Activated CD4-positive, alpha-beta memory T cell treated with anti-CD3 and anti-CD28 coated beads for 36 hours (primary cell): ENCODE data around the gene EDIL3. TPM values are rescaled to one million over a fixed set of nuclear protein-coding genes. Genes with fewer than 3 reads are reported as not detected.
"Not testable (repeated sequence)": the region's sequence is repeated elsewhere in the genome, so short reads cannot be mapped to it uniquely, and the experiment has no call there.

Experiments
- CTCF ChIA-PET: fragments of 350-600 bp; sonication (Branson Sonifier 250); formaldehyde crosslinking; loops from one replicate; lab custom pipeline; 2021; ENCODE audit warnings: antibody characterized with exemption, inconsistent platforms; lab: Charles Lee
- POLR2A ChIA-PET: fragments of 350-600 bp; sonication (Branson Sonifier 250); formaldehyde crosslinking; loops from one replicate; lab custom pipeline; 2021; ENCODE audit warnings: antibody characterized with exemption; lab: Charles Lee
- DNase-seq: peaks from one replicate; pipeline ENCODE4 v3.0.0-alpha.2; 2020
- H3K27ac Mint-ChIP-seq: one replicate; pipeline ENCODE4 v1.8.0; 2021; ENCODE audit warnings: mixed read lengths
- H3K27me3 Mint-ChIP-seq: one replicate; pipeline ENCODE4 v1.8.0; 2021; ENCODE audit warnings: mixed read lengths
- H3K36me3 Mint-ChIP-seq: one replicate; pipeline ENCODE4 v1.8.0; 2021; ENCODE audit warnings: mixed read lengths
- H3K4me1 Mint-ChIP-seq: one replicate; pipeline ENCODE4 v1.8.0; 2021; ENCODE audit warnings: low read depth, mixed read lengths
- H3K4me3 Mint-ChIP-seq: one replicate; pipeline ENCODE4 v1.8.0; 2021; ENCODE audit warnings: mild to moderate bottlenecking, mixed read lengths
- H3K9me3 Mint-ChIP-seq: one replicate; pipeline ENCODE4 v1.8.0; 2021; ENCODE audit warnings: mixed read lengths
- intact Hi-C: fragments of 100-400 bp; cut with micrococcal nuclease; formaldehyde crosslinking; loops from one replicate; pipeline ENCODE4 v1.15.1; 2023
- total RNA-seq, 2 experiments: library from RNA; stranded (reverse); gene quantifications; one replicate each; pipeline ENCODE4 v1.2.3, GENCODE V29; 2021

The EDIL3 gene
- total RNA-seq, 2 experiments from 2014 or later = not detected

DNA sequence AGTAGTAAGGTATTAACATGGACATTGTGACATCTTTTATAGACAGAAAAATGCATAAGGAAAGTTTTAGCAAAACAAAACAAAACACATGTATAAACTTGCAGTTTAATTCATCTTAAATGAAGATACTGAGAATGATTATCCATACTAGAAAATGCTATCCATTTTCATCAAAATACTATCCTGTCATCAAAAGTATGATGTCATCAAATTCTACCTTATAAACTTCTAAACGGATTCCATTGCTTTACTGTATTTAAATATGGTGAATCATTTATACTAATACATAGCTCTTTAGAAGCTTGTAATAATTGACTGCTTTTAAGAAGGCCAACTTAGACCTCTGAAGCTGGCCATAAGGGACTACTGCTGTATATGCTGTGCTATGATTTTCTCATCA lies 221.0 kb downstream of the EDIL3 start:
- Mint-ChIP-seq H3K36me3 (no peaks in the 10 kb centered on the region), H3K4me1 (no peaks in the 10 kb centered on the region), H3K27me3 (no peaks in the 10 kb centered on the region), H3K9me3 (peaks cover 2% of the 10 kb centered on the region), H3K4me3 (no peak overlapping the region), H3K27ac (no peak overlapping the region)
- intact Hi-C loops = no loop called here
- no peak for DNase-seq
- POLR2A ChIA-PET = no interaction called here
- CTCF ChIA-PET = no interaction called here

DNA sequence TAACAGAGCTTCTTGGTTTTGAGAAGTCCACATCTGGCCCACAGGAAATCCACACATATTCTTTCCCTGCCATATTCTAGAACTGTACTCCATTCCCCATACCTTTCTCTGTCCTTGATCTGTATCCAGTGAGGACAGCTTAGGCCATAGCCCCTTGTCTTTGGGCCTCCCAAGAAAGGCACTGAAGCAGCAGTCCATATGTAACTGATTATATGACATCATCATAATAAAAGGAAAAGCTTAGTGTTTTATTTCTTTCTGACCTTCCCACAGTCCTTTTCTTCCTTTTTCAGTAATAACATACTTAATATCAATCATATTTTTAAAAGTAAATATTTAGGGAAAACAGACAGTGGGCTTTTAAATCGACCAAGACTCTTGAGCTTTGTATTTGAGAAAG lies 222.0 kb downstream of the EDIL3 start:
- Mint-ChIP-seq H3K4me1 (no peaks in the 10 kb centered on the region), H3K27me3 (no peaks in the 10 kb centered on the region), H3K4me3 (no peak overlapping the region), H3K36me3 (no peaks in the 10 kb centered on the region), H3K9me3 (peaks cover 2% of the 10 kb centered on the region), H3K27ac (no peak overlapping the region)
- intact Hi-C loops = no loop called here
- DNase-seq = no peak
- ChIA-PET POLR2A (no interaction called here), CTCF (no interaction called here)

DNA sequence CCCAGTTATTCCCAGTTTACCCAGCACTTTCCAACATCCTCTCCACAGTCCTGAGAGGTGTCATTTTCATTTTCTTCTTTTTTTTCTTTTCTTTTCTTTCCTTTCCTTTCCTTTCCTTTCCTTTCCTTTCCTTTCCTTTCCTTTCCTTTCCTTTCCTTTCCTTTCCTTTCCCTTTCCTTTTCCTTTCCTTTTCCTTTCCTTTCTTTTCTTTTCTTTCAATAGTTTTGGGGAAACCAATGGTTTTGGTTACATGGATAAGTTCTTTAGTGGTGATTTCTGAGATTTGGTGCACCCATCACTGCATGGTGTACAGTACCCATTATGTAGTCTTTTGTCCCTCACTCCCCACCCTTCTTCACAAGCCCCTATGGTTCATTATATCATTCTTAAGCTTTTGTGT lies 224.0 kb downstream of the EDIL3 start:
- CTCF ChIA-PET, H3K4me3 Mint-ChIP-seq, H3K27ac Mint-ChIP-seq, POLR2A ChIA-PET, H3K36me3 Mint-ChIP-seq, intact Hi-C loops, H3K27me3 Mint-ChIP-seq, H3K4me1 Mint-ChIP-seq, H3K9me3 Mint-ChIP-seq, DNase-seq: not testable (repeated sequence)

DNA sequence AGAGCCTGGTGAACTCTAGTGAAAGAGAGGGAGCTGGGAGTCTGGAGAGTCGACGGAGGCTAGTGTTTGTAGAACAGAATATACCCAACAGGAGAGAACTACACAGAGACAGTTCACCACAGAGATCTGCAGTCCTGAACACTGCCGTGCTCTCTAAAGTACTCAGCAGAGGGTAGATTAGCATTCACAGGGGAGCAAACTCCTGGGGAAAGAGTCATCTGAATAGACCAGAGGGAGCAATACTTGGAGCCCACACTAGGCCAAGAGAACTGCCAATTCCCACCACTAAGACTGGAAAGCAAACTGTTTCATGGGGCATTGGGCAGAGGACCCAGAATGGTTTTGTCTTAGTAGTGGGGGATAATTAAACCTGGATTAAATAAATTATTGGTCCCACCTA lies 235.6 kb downstream of the EDIL3 start:
- H3K4me3 Mint-ChIP-seq = no peak overlapping the region
- H3K27me3 Mint-ChIP-seq = no peaks in the 10 kb centered on the region
- no peaks in the 10 kb centered on the region for H3K9me3 Mint-ChIP-seq
- no peak overlapping the region for H3K27ac Mint-ChIP-seq
- intact Hi-C loops = no loop called here
- DNase-seq = no peak
- POLR2A ChIA-PET = no interaction called here
- CTCF ChIA-PET = no interaction called here
- H3K36me3 Mint-ChIP-seq = no peaks in the 10 kb centered on the region
- H3K4me1 Mint-ChIP-seq = no peaks in the 10 kb centered on the region

DNA sequence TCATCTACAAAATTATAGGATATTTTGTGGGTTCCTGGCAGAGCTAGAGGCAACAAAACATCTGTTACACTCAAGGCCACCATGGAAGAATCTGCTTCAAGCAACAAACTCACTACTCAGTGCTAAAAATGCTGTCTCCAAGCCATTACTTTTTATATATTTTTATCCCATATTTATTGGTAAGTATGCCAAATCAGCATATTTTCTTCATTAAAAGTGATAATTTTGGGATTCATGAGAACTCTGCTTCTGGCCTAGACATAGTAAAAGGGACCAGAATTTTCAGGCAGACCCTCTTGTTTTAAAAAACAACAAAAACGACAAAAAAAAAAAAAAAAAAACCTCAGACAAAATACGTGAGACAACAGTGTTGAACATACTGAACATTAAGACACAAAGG lies 236.0 kb downstream of the EDIL3 start:
- Mint-ChIP-seq H3K4me1 (no peaks in the 10 kb centered on the region), H3K27ac (no peak overlapping the region), H3K4me3 (no peak overlapping the region), H3K9me3 (no peaks in the 10 kb centered on the region), H3K27me3 (no peaks in the 10 kb centered on the region), H3K36me3 (no peaks in the 10 kb centered on the region)
- CTCF ChIA-PET = no interaction called here
- intact Hi-C loops = no loop called here
- POLR2A ChIA-PET = no interaction called here
- no peak for DNase-seq

DNA sequence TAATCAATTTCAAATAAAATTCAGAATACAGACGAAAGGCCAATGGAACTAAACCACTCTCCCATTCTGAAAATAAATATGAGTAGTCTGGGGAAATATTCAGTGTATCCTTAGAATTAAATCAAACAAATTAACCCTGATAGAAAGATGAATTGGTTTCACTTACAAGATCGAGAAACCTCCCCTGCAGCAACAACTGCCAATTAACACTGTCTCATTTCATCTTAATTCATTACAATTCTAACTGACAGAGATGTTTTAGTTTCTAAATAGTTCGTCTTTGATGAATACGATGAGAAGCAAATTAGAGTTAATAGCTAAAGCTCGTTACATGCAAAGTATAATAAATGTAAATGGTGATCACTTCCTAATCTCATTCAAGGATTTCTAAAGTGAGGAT lies 247.1 kb downstream of the EDIL3 start:
- CTCF ChIA-PET = no interaction called here
- no peak overlapping the region for H3K4me3 Mint-ChIP-seq
- no peaks in the 10 kb centered on the region for H3K36me3 Mint-ChIP-seq
- H3K27ac Mint-ChIP-seq = no peak overlapping the region
- no peaks in the 10 kb centered on the region for H3K4me1 Mint-ChIP-seq
- intact Hi-C loops = no loop called here
- POLR2A ChIA-PET = no interaction called here
- H3K27me3 Mint-ChIP-seq = no peaks in the 10 kb centered on the region
- DNase-seq = no peak
- H3K9me3 Mint-ChIP-seq = no peaks in the 10 kb centered on the region

DNA sequence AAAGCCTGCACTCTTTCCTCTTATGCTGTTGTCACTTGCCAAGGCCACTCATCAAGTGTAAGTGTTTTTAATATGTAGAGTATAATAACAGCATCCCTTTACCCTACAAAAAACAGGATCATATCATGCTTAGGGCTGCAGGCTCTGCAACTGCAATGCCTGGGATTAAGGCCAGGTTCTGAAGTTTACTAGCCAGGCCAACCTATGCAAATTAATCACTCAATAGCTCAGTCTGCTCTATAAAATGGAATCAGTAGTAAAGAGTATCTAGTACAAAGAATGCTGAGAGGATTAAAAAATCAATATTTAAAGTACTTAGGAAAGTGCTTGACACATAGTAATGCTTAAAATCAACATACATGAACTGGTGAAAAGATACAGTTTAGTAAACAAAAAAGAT lies 253.3 kb downstream of the EDIL3 start:
- no peak for DNase-seq
- no peak overlapping the region for H3K4me3 Mint-ChIP-seq
- H3K27ac Mint-ChIP-seq = no peak overlapping the region
- CTCF ChIA-PET = no interaction called here
- POLR2A ChIA-PET = no interaction called here
- H3K9me3 Mint-ChIP-seq = no peaks in the 10 kb centered on the region
- intact Hi-C loops = no loop called here
- no peaks in the 10 kb centered on the region for H3K27me3 Mint-ChIP-seq
- no peaks in the 10 kb centered on the region for H3K4me1 Mint-ChIP-seq
- H3K36me3 Mint-ChIP-seq = no peaks in the 10 kb centered on the region

DNA sequence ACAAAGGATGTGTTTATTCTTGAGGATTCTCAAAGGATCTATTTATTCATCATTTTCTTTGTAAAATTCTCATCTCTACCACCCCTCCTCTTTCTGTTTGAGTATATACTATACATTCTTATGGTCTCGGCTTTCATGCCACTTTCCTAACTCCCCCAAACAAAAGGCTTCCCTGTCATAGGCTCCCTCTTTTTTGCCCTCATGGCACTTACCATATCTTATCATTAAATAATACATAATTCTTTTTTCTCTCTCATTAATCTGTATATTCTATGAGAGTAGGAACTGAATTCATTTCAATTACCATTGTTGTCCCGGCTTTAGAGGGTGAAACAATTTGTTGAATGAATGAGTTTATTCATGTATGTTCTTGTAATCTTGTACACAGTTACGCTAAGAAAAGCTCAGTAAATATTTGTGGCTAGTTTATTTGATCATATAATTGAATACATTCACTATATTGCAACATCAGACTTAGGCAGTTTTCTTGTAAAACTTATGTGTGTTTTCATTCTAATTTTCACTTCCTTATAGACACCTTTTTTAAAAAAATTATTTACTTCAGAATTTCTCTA lies 254.6 kb downstream of the EDIL3 start:
- Mint-ChIP-seq H3K4me3 (no peak overlapping the region), H3K4me1 (no peaks in the 10 kb centered on the region)

DNA sequence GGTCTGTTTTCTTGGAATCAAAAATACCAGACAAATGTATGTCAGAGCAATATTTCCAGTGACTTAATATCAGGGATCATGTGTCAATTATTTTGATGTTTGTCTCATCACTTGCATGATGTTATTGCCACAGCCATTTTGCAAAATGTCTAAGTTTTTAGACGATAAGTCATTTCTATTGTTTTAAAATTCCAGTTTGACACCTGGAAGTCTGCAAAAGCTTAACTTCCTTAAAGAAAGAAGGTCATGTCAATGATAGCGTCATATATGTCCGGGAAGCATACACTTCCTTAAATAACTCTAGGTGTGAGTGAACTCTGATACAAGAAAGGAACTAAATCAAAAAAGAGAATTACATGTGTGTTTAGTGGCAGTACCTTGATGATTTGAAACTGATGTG lies 259.5 kb downstream of the EDIL3 start:
- ChIA-PET CTCF (no interaction called here), POLR2A (no interaction called here)
- no peak overlapping the region for H3K27ac Mint-ChIP-seq
- H3K27me3 Mint-ChIP-seq = no peaks in the 10 kb centered on the region
- no peak for DNase-seq
- no peaks in the 10 kb centered on the region for H3K9me3 Mint-ChIP-seq
- H3K4me3 Mint-ChIP-seq = no peak overlapping the region
- no peaks in the 10 kb centered on the region for H3K4me1 Mint-ChIP-seq
- intact Hi-C loops = no loop called here
- H3K36me3 Mint-ChIP-seq = no peaks in the 10 kb centered on the region

More for the DNA sequence above, 254.6 kb downstream of the EDIL3 start:
- H3K27ac Mint-ChIP-seq = no peak overlapping the region
- POLR2A ChIA-PET = no interaction called here
- H3K27me3 Mint-ChIP-seq = no peaks in the 10 kb centered on the region
- no peaks in the 10 kb centered on the region for H3K36me3 Mint-ChIP-seq
- CTCF ChIA-PET = no interaction called here
- intact Hi-C loops = no loop called here
- DNase-seq = no peak
- no peaks in the 10 kb centered on the region for H3K9me3 Mint-ChIP-seq

DNA sequence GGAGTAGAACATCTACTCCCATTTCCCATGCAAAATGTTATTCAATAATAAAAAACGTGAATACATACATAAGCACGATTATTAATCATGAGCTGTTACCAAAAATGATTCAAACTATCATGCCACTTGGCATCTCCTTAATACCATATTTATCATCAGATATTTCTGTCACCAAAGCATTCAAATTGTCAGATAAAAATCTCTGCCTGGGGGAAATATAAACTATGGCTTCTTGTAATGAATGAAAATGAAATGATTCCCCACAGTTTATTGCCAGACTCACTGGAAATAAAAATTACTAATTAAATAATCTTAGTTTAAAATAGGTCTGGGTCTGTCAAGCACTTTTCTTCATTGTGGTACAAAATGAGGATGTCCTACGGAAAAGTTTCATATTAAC lies 265.4 kb downstream of the EDIL3 start:
- DNase-seq = no peak
- Mint-ChIP-seq H3K36me3 (no peaks in the 10 kb centered on the region), H3K27ac (no peak overlapping the region), H3K27me3 (no peaks in the 10 kb centered on the region), H3K9me3 (no peaks in the 10 kb centered on the region), H3K4me3 (no peak overlapping the region), H3K4me1 (no peaks in the 10 kb centered on the region)
- intact Hi-C loops = no loop called here
- POLR2A ChIA-PET = no interaction called here
- CTCF ChIA-PET = interaction anchor here (0.7 kb wide), 1 partner anchor 9 kb away, joined by 3 read pairs; no protein-coding TSS in a partner anchor

DNA sequence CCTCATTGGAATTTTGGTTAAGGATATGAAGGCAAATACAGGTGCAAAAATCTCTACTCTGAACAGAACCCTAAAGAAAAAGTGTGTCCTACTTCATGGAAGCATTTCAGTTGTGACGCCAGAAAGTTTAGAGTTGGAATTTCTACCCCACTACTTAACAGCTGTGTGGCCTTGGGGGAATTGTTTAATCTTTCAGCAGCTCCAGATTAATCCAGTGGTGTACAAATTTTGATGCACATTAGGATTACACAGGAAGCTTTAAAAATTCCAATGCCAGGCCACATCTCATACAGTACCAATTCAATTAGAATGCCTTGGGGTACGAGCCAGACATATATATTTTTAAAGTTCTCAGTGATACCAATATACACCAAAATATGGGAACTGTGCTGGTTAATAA lies 266.1 kb downstream of the EDIL3 start:
- no peaks in the 10 kb centered on the region for H3K4me1 Mint-ChIP-seq
- intact Hi-C loops = no loop called here
- no peak overlapping the region for H3K4me3 Mint-ChIP-seq
- POLR2A ChIA-PET = no interaction called here
- H3K27ac Mint-ChIP-seq = no peak overlapping the region
- CTCF ChIA-PET = interaction anchor here (0.7 kb wide), 1 partner anchor 9 kb away, joined by 3 read pairs; no protein-coding TSS in a partner anchor
- no peaks in the 10 kb centered on the region for H3K36me3 Mint-ChIP-seq
- no peaks in the 10 kb centered on the region for H3K9me3 Mint-ChIP-seq
- H3K27me3 Mint-ChIP-seq = no peaks in the 10 kb centered on the region
- DNase-seq = no peak

DNA sequence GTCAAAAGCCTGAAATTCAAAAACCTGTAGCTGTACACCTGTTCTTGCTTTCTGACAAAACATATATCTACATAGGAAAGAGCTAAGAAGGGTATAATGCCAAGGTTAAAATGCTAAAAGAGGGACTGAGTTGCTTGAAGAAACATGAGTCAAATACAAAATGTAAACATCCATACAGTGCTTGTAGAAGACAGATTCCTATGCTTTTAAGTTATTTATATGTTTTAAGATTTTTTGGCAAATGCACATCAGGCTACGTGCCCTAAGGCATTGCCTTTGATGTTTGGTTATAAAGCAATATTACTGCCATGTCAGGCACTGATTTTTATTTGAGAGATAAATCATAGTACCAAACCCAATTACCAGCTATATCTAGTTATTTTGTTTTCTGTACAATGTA lies 269.0 kb downstream of the EDIL3 start:
- no peak for DNase-seq
- intact Hi-C loops = no loop called here
- H3K36me3 Mint-ChIP-seq = no peaks in the 10 kb centered on the region
- H3K4me3 Mint-ChIP-seq = no peak overlapping the region
- H3K4me1 Mint-ChIP-seq = no peaks in the 10 kb centered on the region
- POLR2A ChIA-PET = no interaction called here
- no peaks in the 10 kb centered on the region for H3K27me3 Mint-ChIP-seq
- CTCF ChIA-PET = no interaction called here
- no peak overlapping the region for H3K27ac Mint-ChIP-seq
- no peaks in the 10 kb centered on the region for H3K9me3 Mint-ChIP-seq

DNA sequence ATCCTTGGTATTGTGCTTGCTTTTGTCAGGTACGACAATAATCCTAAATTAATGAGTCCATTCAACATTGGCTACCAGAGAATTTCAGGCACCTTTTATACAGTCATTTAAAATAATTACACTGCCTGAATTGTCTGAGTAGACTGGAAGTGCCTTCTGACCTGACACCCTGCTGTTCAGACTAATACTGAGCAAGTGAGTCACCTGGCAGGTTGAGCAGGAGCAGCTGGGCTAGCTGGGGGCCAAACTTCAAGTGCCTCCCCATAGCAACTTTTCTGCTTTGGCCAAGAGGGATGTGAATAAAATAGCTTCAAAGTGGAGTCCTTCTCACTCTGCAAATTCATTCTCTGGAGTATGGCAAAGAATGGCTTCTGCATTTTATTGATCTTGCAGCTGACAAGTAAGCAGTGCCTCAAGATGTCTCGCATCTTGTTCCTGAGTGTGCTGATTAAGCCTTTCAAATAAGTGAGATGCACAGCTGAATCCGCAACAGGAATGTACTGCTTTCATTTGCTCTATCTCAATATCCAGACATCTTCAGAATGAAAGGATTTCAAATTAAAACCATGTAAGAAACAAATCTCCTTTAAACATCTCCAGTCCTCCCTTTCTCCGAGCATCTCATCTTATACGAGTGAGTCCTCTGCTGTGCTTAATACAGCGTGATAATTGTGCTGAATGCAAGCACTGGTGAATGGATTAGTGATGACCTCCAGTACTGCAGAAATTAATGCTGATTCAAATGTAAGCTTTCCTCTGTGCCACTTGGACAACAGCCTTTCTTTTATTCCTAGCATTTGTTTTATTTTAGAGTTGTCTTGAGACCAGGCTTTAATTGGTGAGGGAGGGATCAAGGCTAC lies 271.2 kb downstream of the EDIL3 start:
- Mint-ChIP-seq H3K27ac (no peak overlapping the region), H3K9me3 (no peaks in the 10 kb centered on the region), H3K27me3 (no peaks in the 10 kb centered on the region), H3K4me3 (no peak overlapping the region), H3K4me1 (no peaks in the 10 kb centered on the region), H3K36me3 (no peaks in the 10 kb centered on the region)
- ChIA-PET CTCF (no interaction called here), POLR2A (no interaction called here)
- intact Hi-C loops = no loop called here
- no peak for DNase-seq
